ENCODE results near the gene PPFIBP2.

DNA sequence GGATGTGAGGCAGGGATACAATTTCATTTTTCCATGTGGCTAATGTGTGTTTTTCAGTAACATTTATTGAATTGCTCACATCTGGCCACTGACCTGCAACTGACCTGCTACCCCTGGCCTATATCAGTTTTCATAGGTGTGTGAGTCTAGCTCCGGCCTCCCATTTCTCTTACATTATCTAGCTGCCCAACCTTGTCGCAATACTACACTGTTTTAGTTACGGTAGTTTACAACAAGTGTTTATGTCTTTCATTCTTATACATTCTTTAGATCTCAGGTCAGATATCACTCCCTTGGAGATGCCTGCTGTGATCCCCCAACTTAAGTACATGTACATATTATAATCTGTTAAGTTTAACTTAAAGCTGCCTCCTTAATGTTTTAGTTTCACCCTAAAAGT, 161.8 kb downstream of the PPFIBP2 start:
- TF ChIP-seq CTCF (IDR thresholded peaks at IDR 0.05), result no peak
- TF ChIP-seq EP300 (IDR thresholded peaks at IDR 0.05), result no peak
- TF ChIP-seq POLR2A (IDR thresholded peaks at IDR 0.05; ENCODE audit: low read depth), result no peak

Measured in esophagus muscularis mucosa (tissue), 4 donors.